Thoracic aorta (tissue), 2 donors: Measurements from ENCODE around the gene DNAH10. TPM values are rescaled to one million over a fixed set of nuclear protein-coding genes. Genes with fewer than 3 reads are reported as not detected.

ENCODE experiments used
- ATAC-seq: fragments of 150-250 bp; one replicate; pipeline ENCODE4 v1.8.0; 2017; ENCODE audit warnings: low read depth; ENCODE audit not compliant: insufficient number of reproducible peaks, low FRiP score
- DNase-seq: peaks from one replicate; pipeline ENCODE4 v3.0.0-alpha.2; 2020; ENCODE audit warnings: low spot score
- H3K27ac ChIP-seq, 2 donors: fragments of 200-600 bp; sonication (generic); 1 replicate in 1 of 2; 2 replicates in 1 of 2; pipeline ENCODE4 v1.5.1; 2016; ENCODE audit warnings: mild to moderate bottlenecking in 2 of 2, moderate library complexity in 2 of 2
- H3K27me3 ChIP-seq: fragments of 200-600 bp; sonication (generic); replicated peaks from 2 replicates; pipeline ENCODE4 v1.6.0; 2016; ENCODE audit warnings: mild to moderate bottlenecking; ENCODE audit not compliant: insufficient read depth
- H3K36me3 ChIP-seq: fragments of 200-600 bp; sonication (generic); one replicate; pipeline ENCODE4 v1.5.1; 2016
- H3K4me1 ChIP-seq, 2 donors: fragments of 200-600 bp; sonication (generic); 1 replicate in 1 of 2; 2 replicates in 1 of 2; pipeline versions ENCODE4 v1.5.1 to v1.6.0; 2016; ENCODE audit warnings: low read depth in 2 of 2, mild to moderate bottlenecking in 1 of 2; ENCODE audit not compliant: control insufficient read depth in 1 of 2
- H3K4me3 ChIP-seq: fragments of 200-600 bp; sonication (generic); 2 replicates; pipeline ENCODE4 v1.5.1; 2016; ENCODE audit warnings: mild to moderate bottlenecking
- H3K9me3 ChIP-seq: fragments of 200-600 bp; sonication (generic); 2 replicates; pipeline ENCODE4 v1.5.1; 2016
- CTCF ChIP-seq: fragments of 200-600 bp; sonication (generic); IDR thresholded peaks from one replicate; pipeline ENCODE4 v1.5.1; 2019; ENCODE audit warnings: antibody characterized with exemption
- total RNA-seq, 2 donors: library from RNA; depleted of rRNA; stranded (reverse); fragments of >200 nt; gene quantifications; one replicate each; pipeline versions ENCODE4 v1.1.0 to v1.2.3, GENCODE V29; 2016

DNAH10 gene
- total RNA-seq, 2 donors from 2014 or later: under 0.01 to 0.14 TPM

GRCh38 chr12:123936471-123936870 is 174.4 kb downstream of the DNAH10 start:
- H3K27ac ChIP-seq: no peak overlapping the region
- H3K4me3 ChIP-seq: no peak overlapping the region
- no peak for DNase-seq
- H3K9me3 ChIP-seq: no peaks in the 10 kb centered on the region
- ATAC-seq: no peak
- no peaks in the 10 kb centered on the region for H3K27me3 ChIP-seq
- H3K36me3 ChIP-seq: peaks cover 38% of the 10 kb centered on the region
- H3K4me1 ChIP-seq: no peaks in the 10 kb centered on the region
- no peak for TF ChIP-seq CTCF

GRCh38 chr12:123936956-123937706 is 175.0 kb downstream of the DNAH10 start:
- no peak for DNase-seq
- Histone ChIP-seq H3K4me3 (no peak overlapping the region), H3K36me3 (peaks cover 38% of the 10 kb centered on the region)

GRCh38 chr12:123937707-123938591 is 175.8 kb downstream of the DNAH10 start:
- no peak overlapping the region for H3K4me3 ChIP-seq
- peaks cover 38% of the 10 kb centered on the region for H3K36me3 ChIP-seq
- TF ChIP-seq CTCF: no peak
- H3K27ac ChIP-seq: no peak overlapping the region
- peaks cover 4% of the 10 kb centered on the region for H3K9me3 ChIP-seq
- H3K27me3 ChIP-seq: no peaks in the 10 kb centered on the region
- no peak for DNase-seq
- peaks cover 0 to 13% of the 10 kb centered on the region in 2 donors for H3K4me1 ChIP-seq
- ATAC-seq: no peak

More at GRCh38 chr12:123936956-123937706, 175.0 kb downstream of the DNAH10 start:
- ATAC-seq: no peak
- no peak overlapping the region for H3K27ac ChIP-seq
- H3K9me3 ChIP-seq: peaks cover 4% of the 10 kb centered on the region
- H3K4me1 ChIP-seq: peaks cover 0 to 5% of the 10 kb centered on the region in 2 donors
- TF ChIP-seq CTCF: no peak
- H3K27me3 ChIP-seq: no peaks in the 10 kb centered on the region

GRCh38 chr12:123938679-123939480 is 176.8 kb downstream of the DNAH10 start:
- Histone ChIP-seq H3K27ac (no peak overlapping the region), H3K4me3 (no peak overlapping the region), H3K4me1 (peaks cover 0 to 23% of the 10 kb centered on the region in 2 donors), H3K27me3 (no peaks in the 10 kb centered on the region), H3K9me3 (peaks cover 4% of the 10 kb centered on the region), H3K36me3 (peaks cover 42% of the 10 kb centered on the region)
- no peak for TF ChIP-seq CTCF
- no peak for DNase-seq
- no peak for ATAC-seq
